DMS114 treated with DMSO at 0.1 percent for 48 hours (cell line): Measurements from ENCODE around the gene CA5B.
A peak's percentile ranks its signal among the peaks of the same experiment; 100 is the strongest.
"Not testable (repeated sequence)": the region's sequence is repeated elsewhere in the genome, so short reads cannot be mapped to it uniquely, and the experiment has no call there.

ENCODE experiments used
- DNase-seq: peaks from one replicate; lab custom pipeline; 2025; ENCODE audit not compliant: unreplicated experiment; lab: John Stamatoyannopoulos, UW

Gene CA5B

GRCh38 chrX:15747626-15748173 lies 9.6 kb downstream of the CA5B start:
- no peak for DNase-seq

- no peak for DNase-seq
These were observed 10.8 kb downstream of the CA5B start for GRCh38 chrX:15748841-15749240.

- DNase-seq, result no peak
These were observed 11.9 kb downstream of the CA5B start for GRCh38 chrX:15749642-15750610.

GRCh38 chrX:15750611-15751154 lies 12.6 kb downstream of the CA5B start:
- DNase-seq, result no peak

GRCh38 chrX:15751155-15751819 lies 13.2 kb downstream of the CA5B start:
- no peak for DNase-seq

GRCh38 chrX:15755091-15755490 lies 17.0 kb downstream of the CA5B start:
- DNase-seq, result no peak

GRCh38 chrX:15758140-15758539 lies 20.1 kb downstream of the CA5B start:
- DNase-seq, result no peak

GRCh38 chrX:15759886-15760285 lies 21.8 kb downstream of the CA5B start:
- not testable (repeated sequence) for DNase-seq

- peak; percentile 4 for DNase-seq
These were observed 23.6 kb downstream of the CA5B start for GRCh38 chrX:15761564-15762191.

GRCh38 chrX:15769300-15769954 lies 31.4 kb downstream of the CA5B start:
- no peak for DNase-seq

GRCh38 chrX:15781961-15782699 lies 44.1 kb downstream of the CA5B start:
- no peak for DNase-seq

GRCh38 chrX:15785176-15785750 lies 47.2 kb downstream of the CA5B start:
- no peak for DNase-seq

- no peak for DNase-seq
These were observed 48.8 kb downstream of the CA5B start for GRCh38 chrX:15786915-15787314.

GRCh38 chrX:15789979-15790768 lies 52.1 kb downstream of the CA5B start, which contains the start of gene ZRSR2:
Gene ZRSR2, plus strand, starts transcription at chrX:15790484. Its CDS starts 12 bp downstream, at chrX:15790496.
- peak; percentile 60 for DNase-seq

- DNase-seq, result no peak
These were observed 52.8 kb downstream of the CA5B start for GRCh38 chrX:15790769-15791290.

GRCh38 chrX:15797707-15798106 lies 59.6 kb downstream of the CA5B start:
- DNase-seq, result no peak

- no peak for DNase-seq
These were observed 66.5 kb downstream of the CA5B start for GRCh38 chrX:15804563-15804962.

- no peak for DNase-seq
These were observed 70.2 kb downstream of the CA5B start for GRCh38 chrX:15808254-15808653.
